Esophagus (tissue), 2 donors: Measurements from ENCODE around the gene MLPH. TPM values are rescaled to one million over a fixed set of nuclear protein-coding genes. Genes with fewer than 3 reads are reported as not detected.

Experiments used
- H3K27ac ChIP-seq, 2 donors: one replicate each; pipeline ENCODE4 v1.5.1; 2013; ENCODE audit warnings: low read depth in 2 of 2, mild to moderate bottlenecking in 2 of 2, inconsistent platforms in 1 of 2, low read length in 1 of 2, moderate library complexity in 1 of 2
- H3K27me3 ChIP-seq, 2 donors: one replicate each; pipeline ENCODE4 v1.6.1; 2013; ENCODE audit warnings: low read length in 2 of 2, control low read depth in 1 of 2, mild to moderate bottlenecking in 1 of 2; ENCODE audit not compliant: insufficient read depth in 2 of 2, control insufficient read depth in 1 of 2
- H3K36me3 ChIP-seq, 2 donors: one replicate each; pipeline ENCODE4 v1.6.1; 2013; ENCODE audit warnings: low read length in 1 of 2; ENCODE audit not compliant: control insufficient read depth in 2 of 2, insufficient read depth in 2 of 2
- H3K4me1 ChIP-seq, 2 donors: one replicate each; pipeline ENCODE4 v1.6.1; 2013; ENCODE audit warnings: low read length in 1 of 2; ENCODE audit not compliant: control insufficient read depth in 2 of 2, insufficient read depth in 2 of 2
- H3K4me3 ChIP-seq, 2 donors: one replicate each; pipeline ENCODE4 v1.5.1; 2013; ENCODE audit warnings: low read length in 2 of 2, mild to moderate bottlenecking in 2 of 2, low read depth in 1 of 2, moderate library complexity in 1 of 2
- H3K9me3 ChIP-seq, 2 donors: one replicate each; pipeline ENCODE4 v1.6.1; 2013; ENCODE audit warnings: mild to moderate bottlenecking in 2 of 2, low read depth in 1 of 2, low read length in 1 of 2, moderate library complexity in 1 of 2; ENCODE audit not compliant: control insufficient read depth in 2 of 2, insufficient read depth in 1 of 2
- WGBS, 2 donors: extraction: QIAGEN DNeasy Blood & Tissue Kit; methylation state at CpG; one replicate each; pipeline ENCODE4 v1.1.7; 2013; 5-methylcytosine and 5-hydroxymethylcytosine counted together
- polyA plus RNA-seq, 2 donors: library from polyadenylated mRNA; stranded (reverse); fragments of 200-250 nt; gene quantifications; one replicate each; pipeline ENCODE4 v1.2.3, GENCODE V29; 2013
- donor health status: healthy with polysubstance abuse.
- donor health status: Bipolar disorder and iron deficiency.

Gene MLPH
- polyA plus RNA-seq, 2 donors: 3.4 to 4.4 TPM

DNA sequence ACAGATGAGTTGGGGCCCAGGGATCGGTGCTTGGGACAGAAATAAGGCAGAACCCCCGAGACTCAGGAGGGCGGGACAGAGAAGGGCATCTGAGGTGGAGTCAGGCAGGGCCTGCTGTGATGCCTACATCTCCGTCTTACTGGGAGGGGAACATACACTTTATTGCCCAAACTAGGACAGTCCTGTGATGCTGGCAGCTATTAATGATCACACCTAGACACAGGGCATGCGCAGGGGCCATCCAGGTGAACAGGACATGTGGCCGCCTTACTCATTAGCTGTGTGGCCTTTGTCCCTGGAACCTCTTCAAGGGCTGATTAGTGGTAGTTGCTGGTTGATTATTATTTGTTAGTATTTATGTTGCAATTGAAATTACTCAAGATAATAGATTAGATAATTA lies 33.2 kb downstream of the MLPH start:
- H3K27ac ChIP-seq: no peak overlapping the region
- no peaks in the 10 kb centered on the region for H3K4me1 ChIP-seq
- 91 to 94% methylated on average over 6 of the region's 6 CpGs for WGBS, 2 donors
- no peaks in the 10 kb centered on the region for H3K27me3 ChIP-seq
- H3K9me3 ChIP-seq: no peaks in the 10 kb centered on the region
- no peak overlapping the region for H3K4me3 ChIP-seq
- H3K36me3 ChIP-seq: no peaks in the 10 kb centered on the region

DNA sequence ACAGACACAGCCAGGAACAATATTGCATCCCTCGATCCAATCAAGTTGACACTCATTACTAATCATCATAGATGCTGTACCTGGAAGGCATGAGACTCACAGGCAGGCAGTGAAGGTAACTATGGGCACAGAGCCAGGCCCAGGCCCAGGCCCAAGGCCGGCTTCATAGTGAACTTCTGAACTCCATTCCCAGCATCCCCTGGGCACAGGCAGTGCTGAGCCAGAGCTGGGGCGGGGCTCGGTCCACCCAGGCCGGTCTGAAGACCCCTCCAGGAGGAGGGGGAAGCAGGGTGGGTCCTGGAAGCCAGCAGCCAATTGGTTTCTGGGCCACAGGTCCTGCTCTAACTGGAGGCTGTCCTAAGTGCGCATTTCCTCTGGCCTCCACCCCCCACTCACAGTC lies 37.6 kb downstream of the MLPH start:
- Histone ChIP-seq H3K36me3 (peaks cover 0 to 4% of the 10 kb centered on the region in 2 donors), H3K9me3 (no peaks in the 10 kb centered on the region), H3K4me1 (peaks cover 0 to under 1% of the 10 kb centered on the region in 2 donors), H3K4me3 (no peak overlapping the region), H3K27me3 (no peaks in the 10 kb centered on the region), H3K27ac (no peak overlapping the region)
- WGBS, 2 donors: 54 to 71% methylated on average over 5 to 6 of the region's 6 CpGs

DNA sequence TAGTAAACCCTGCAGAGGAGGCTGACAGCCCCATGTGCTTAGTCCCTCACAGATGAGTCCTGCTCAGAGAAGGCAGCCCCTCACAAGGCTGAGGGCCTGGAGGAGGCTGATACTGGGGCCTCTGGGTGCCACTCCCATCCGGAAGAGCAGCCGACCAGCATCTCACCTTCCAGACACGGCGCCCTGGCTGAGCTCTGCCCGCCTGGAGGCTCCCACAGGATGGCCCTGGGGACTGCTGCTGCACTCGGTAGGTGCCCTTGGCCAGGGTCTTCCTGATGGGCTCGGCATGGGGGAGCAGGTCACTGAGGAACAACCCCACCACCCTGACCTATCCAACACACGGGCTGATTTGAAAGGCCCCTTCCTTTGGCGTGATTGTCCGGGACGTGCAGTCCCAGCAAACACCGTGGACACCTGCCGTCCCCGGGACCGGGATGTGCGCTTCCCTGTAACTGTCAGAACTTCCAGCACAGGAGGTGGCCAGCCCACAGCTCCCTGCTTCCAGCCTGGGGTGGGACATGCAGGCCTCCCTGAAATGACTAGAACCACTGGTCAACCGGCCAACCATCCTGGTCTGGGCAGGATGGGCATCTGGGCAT lies 38.6 kb downstream of the MLPH start:
- H3K4me1 ChIP-seq: peaks cover 0 to 2% of the 10 kb centered on the region in 2 donors
- no peak overlapping the region for H3K4me3 ChIP-seq
- H3K27ac ChIP-seq: no peak overlapping the region
- WGBS, 2 donors: 91 to 93% methylated on average over 17 of the region's 17 CpGs
- H3K36me3 ChIP-seq: peaks cover 0 to 4% of the 10 kb centered on the region in 2 donors
- H3K9me3 ChIP-seq: no peaks in the 10 kb centered on the region
- no peaks in the 10 kb centered on the region for H3K27me3 ChIP-seq

DNA sequence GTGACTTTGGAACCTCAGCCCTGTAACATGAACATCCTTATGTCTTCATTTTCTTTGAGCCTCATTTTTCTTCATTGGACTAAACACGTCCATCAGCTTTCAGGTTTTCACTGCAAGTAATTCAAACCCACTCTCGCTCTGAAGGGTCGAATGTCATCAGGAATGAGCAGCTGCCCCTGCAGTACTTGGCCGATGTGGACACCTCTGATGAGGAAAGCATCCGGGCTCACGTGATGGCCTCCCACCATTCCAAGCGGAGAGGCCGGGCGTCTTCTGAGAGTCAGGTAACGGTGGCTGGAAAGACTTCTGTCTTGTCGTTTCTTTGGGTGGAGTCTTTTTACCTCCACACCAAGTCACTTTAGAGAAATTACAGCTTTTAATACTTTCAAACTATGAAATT lies 40.2 kb downstream of the MLPH start:
- Histone ChIP-seq H3K4me3 (no peak overlapping the region), H3K27me3 (no peaks in the 10 kb centered on the region), H3K36me3 (peaks cover 0 to 4% of the 10 kb centered on the region in 2 donors), H3K27ac (no peak overlapping the region), H3K4me1 (peaks cover 0 to 2% of the 10 kb centered on the region in 2 donors), H3K9me3 (no peaks in the 10 kb centered on the region)
- 90 to 92% methylated on average over 11 of the region's 11 CpGs for WGBS, 2 donors

DNA sequence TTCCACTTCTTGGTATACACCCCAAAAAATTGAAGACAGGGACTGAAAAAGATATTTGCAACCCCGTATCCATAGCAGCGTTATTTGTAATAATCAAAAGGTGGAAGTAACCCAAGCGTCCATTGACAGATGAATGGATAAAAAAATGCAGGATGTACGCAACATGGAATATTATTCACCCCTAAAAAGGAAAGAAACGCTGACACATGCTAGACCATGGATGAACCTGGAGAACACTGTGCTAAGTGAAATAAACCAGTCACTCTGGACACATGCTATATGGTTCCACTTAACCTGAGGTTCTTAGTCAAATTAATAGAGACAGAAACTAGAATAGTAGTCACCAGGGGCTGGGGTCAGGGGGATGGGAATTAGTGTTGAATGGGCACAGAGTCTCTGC lies 40.7 kb downstream of the MLPH start:
- Histone ChIP-seq H3K9me3 (no peaks in the 10 kb centered on the region), H3K27ac (no peak overlapping the region), H3K4me1 (peaks cover 0 to 2% of the 10 kb centered on the region in 2 donors), H3K4me3 (no peak overlapping the region), H3K27me3 (no peaks in the 10 kb centered on the region), H3K36me3 (peaks cover 0 to 4% of the 10 kb centered on the region in 2 donors)
- WGBS, 2 donors: 94 to 97% methylated on average over 5 of the region's 5 CpGs

DNA sequence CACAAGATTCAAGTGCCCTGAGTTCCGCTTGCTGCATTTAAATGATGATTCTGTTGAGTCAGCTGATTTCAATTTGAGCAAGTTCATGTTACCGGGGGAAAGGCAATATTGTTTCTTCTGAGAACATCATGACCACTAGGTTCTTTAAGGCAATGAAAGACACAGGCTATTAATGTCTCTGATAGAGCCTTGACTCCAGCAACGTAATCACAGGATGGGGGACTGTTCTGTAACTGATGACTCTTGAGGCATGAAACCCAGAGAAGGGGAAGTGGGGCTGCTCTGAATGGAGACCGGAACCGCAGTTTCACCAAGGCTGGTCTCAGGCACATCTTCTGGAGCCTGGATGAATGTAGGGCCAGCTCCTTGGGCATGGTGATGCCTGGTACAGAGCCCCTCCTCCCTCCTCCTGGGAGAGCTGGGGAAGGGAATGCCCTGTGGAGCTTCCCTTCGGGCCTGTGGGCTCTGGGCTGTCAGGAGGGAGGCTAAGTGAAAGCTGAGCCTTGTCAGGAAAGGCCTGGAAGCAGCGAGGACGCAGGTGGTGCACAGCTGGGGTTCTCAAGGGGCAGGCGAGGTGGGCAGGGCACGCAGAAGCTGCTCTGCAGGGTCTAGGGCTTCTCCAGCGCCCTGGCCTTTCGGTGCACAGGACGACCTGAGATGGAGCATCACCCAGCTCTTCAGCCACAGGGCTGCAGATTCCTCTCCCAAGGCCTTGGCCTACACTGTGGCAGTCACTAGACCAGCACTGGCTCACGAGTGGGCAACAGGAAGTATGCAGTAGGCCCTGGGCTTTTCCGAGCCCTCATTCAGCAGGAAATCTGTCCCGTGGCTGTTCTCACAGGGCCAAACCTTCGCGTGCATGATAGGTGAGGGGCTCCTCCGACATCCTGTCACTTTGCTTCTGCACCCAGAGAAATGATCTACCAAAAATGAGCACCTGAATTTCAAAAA lies 42.7 kb downstream of the MLPH start:
- Histone ChIP-seq H3K4me3 (no peak overlapping the region), H3K27ac (no peak overlapping the region), H3K4me1 (peaks cover 0 to 2% of the 10 kb centered on the region in 2 donors), H3K27me3 (no peaks in the 10 kb centered on the region), H3K36me3 (peaks cover 0 to 4% of the 10 kb centered on the region in 2 donors), H3K9me3 (no peaks in the 10 kb centered on the region)
- 86 to 88% methylated on average over 19 of the region's 19 CpGs for WGBS, 2 donors

DNA sequence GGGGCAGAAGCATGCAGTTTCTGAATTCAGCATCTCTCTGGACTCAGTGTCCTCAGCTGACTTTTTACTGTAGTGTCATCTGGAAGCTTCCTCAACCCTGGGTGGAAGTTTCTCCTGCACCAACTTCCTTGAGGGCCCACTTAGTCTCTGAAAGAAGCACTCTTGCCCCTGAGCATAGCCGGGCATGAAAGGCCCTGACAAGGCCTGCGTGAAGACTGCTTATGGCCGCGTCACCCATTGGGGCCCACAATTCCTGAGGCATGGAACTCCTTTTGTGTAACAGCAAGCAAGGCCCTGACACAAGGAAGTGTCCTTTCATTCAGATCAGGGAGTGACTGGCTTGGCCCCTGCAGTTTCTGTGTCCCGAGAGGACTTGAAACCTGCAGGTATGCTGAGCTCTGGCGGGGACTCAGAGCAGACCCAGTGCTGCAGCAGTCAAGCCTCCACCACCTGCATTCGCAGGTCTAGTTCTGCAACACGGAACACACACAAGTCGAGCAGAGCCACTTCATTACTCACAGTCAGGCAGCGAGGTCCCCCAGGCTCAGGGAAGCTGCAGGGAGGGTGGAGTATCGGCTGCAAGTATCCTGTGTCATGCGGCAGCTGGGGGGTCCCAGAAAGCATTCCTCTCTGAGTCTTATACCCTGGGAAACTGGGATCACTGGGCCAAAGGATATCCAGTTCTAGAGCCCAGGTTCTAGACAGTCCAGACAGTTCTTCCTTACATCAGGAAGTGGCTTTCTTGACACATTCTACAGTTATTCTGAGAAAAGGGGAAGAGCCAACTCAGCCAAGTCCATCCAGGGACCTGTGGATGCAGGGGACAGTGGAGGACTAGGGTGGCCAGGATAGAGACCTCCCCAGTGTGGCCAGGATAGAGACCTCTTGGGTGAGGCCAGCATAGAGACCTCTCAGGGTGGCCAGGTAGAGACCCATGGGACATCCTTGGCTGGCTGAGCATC lies 43.7 kb downstream of the MLPH start:
- Histone ChIP-seq H3K4me1 (peaks cover 0 to 2% of the 10 kb centered on the region in 2 donors), H3K27ac (no peak overlapping the region), H3K9me3 (no peaks in the 10 kb centered on the region), H3K36me3 (peaks cover 0 to 1% of the 10 kb centered on the region in 2 donors), H3K4me3 (no peak overlapping the region), H3K27me3 (no peaks in the 10 kb centered on the region)
- WGBS, 2 donors: 86 to 95% methylated on average over 12 of the region's 12 CpGs

DNA sequence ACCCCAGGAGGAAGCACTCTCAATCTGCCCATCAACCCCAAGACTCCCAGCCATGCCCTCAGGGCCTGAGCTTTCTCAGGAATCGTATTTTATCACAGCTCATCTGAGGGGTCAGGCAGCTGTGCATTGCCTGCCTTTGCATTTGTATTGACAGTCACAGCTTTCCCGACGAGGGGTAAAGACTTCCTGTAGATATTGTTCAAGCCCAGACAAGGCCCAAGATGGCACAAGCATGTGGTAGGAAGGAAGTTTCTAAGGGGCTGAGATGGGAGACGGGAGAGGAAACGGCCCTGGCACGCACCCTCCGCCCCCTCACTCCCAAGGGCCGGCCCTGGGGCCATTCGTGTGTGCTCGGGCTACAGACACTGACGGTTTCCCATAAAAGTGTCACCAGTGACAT lies 45.1 kb downstream of the MLPH start:
- Histone ChIP-seq H3K27me3 (no peaks in the 10 kb centered on the region), H3K36me3 (no peaks in the 10 kb centered on the region), H3K4me1 (peaks cover 0 to 2% of the 10 kb centered on the region in 2 donors), H3K27ac (no peak overlapping the region), H3K4me3 (no peak overlapping the region), H3K9me3 (no peaks in the 10 kb centered on the region)
- WGBS, 2 donors: 51 to 64% methylated on average over 11 of the region's 11 CpGs

DNA sequence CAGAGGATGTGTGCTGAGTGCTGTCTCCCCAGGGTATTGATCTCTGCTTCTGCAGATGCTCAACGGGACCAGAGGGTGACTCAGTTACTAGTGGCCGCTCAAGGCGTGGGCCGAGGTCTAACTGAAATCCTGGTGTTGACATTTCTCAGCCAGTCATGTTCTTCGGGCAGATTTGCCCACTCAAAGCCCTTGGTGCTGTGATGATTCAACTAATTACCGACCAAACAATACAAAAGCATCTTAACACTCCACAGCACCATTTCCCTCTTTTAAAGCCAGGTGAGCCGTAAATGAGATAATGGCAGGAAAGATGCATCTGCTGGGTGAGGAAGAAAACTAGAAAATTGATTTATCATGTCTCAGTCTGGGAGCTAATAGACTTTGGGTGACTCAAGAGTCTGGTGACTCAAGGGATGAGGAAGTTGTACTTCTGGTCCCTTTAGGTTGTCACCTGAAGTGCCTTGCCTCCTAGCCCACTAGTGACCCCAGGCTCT lies 46.7 kb downstream of the MLPH start:
- Histone ChIP-seq H3K27ac (no peak overlapping the region), H3K4me3 (no peak overlapping the region), H3K27me3 (no peaks in the 10 kb centered on the region), H3K9me3 (no peaks in the 10 kb centered on the region), H3K36me3 (no peaks in the 10 kb centered on the region), H3K4me1 (peaks cover 0 to 2% of the 10 kb centered on the region in 2 donors)
- WGBS, 2 donors: 78 to 81% methylated on average over 7 of the region's 7 CpGs
